ENCODE data around the gene VGLL4. TPM values are rescaled to one million over a fixed set of nuclear protein-coding genes. Genes with fewer than 3 reads are reported as not detected.

Gene VGLL4
- total and polyA plus RNA-seq, 2 of the 4 experiments (the other 2 are of a cell fraction) = 26.2 to 35.4 TPM

DNA sequence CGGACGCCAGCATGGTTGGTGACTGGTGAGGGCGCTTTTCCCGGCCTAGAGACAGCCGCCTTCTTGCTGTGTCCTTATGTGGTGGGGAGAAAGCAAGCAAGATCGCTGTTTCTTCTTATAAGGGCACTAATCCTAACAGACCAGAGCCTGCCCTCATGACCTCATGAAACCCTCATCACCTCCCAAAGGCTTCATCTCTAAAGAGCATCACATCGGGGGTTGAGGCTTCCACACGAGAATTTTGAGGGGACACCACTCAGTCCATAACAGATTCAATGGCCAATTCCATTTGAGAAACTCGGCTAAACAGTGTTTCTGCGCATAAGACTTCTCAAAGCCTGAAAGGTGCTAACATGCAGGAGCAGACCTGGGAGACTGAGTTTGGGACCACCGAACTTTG lies 54.0 kb downstream of the VGLL4 start:
- ChIA-PET CTCF (interaction anchor here (0.6 kb wide), 2 partner anchors 184 to 210 kb away, joined by 3 read pairs; no protein-coding TSS in a partner anchor), POLR2A (ENCODE audit: unreplicated experiment) (no interaction called here)
- Histone ChIP-seq H2AFZ (replicated peaks; ENCODE audit: low read length, poor library complexity) (no peak overlapping the region), H3K4me1 (ENCODE audit: control insufficient read depth, insufficient read depth, low read length) (peaks cover 51% of the 10 kb centered on the region), H4K20me1 (ENCODE audit: insufficient read depth, low read length) (peaks cover 48% of the 10 kb centered on the region), H2BK20ac (ENCODE audit: low read depth, low read length) (no peak overlapping the region), H3K23ac (ENCODE audit: low read depth, low read length) (peak overlapping the region; percentile 66; the same call in 1 of the 2 replicates), H3K4me2 (ENCODE audit: low read depth, low read length) (no peak overlapping the region), H3K4ac (ENCODE audit: low read depth, low read length) (peak overlapping the region; percentile 93; the same call in 1 of the 2 replicates), H2BK5ac (ENCODE audit: low read depth, low read length, poor library complexity, severe bottlenecking) (peak overlapping the region; percentile 94), H4K91ac (ENCODE audit: insufficient read depth, low read depth, low read length) (peak overlapping the region; percentile 57), H3K18ac (ENCODE audit: low read depth, low read length) (peak overlapping the region; percentile 5; the same call in 1 of the 2 replicates), H4K5ac (ENCODE audit: low read depth, low read length) (peak overlapping the region; percentile 3), H3K9me1 (ENCODE audit: insufficient read depth, low read length) (peaks cover 59% of the 10 kb centered on the region), H2BK15ac (ENCODE audit: low read depth, low read length) (peak overlapping the region; percentile 38; the same call in 1 of the 3 replicates), H3K14ac (replicated peaks; ENCODE audit: low read depth, low read length) (peak overlapping the region; percentile 91), H3K4me3 (ENCODE audit: insufficient read depth, low read depth, low read length) (no peak overlapping the region), H3K27me3 (ENCODE audit: control insufficient read depth, insufficient read depth, low read length) (no peaks in the 10 kb centered on the region), H3K36me3 (ENCODE audit: control insufficient read depth, insufficient read depth, low read length) (peaks cover 19% of the 10 kb centered on the region), H3K79me1 (ENCODE audit: low read depth in 1 of 2, low read length in 2 of 2) (peaks cover 25 to 96% of the 10 kb centered on the region in 2 experiments), H2AK5ac (ENCODE audit: low read depth, low read length) (peak overlapping the region; percentile 67; the same call in 1 of the 2 replicates), H3K56ac (ENCODE audit: extremely low read depth, insufficient read depth, low read length) (no peak overlapping the region), H3K9ac (ENCODE audit: low read depth, low read length) (no peak overlapping the region), H2BK120ac (ENCODE audit: low read depth, low read length) (no peak overlapping the region), H4K8ac (ENCODE audit: low read depth in 2 of 2, low read length in 2 of 2) (no peak overlapping the region), H3K27ac (ENCODE audit: insufficient read depth, low read length) (peak overlapping the region; percentile 7; the same call in 1 of the 2 replicates), H3K9me3 (ENCODE audit: control insufficient read depth, insufficient read depth, low read length) (no peaks in the 10 kb centered on the region), H2AK9ac (replicated peaks; ENCODE audit: low read depth, low read length, poor library complexity) (no peak overlapping the region)
- intact Hi-C loops (cut with micrococcal nuclease) (no loop called here), dilution Hi-C loops (cut with HindIII; ENCODE audit: low sequenced_read_pairs, unreplicated experiment) (no loop called here), in situ Hi-C loops (cut with MboI; ENCODE audit: low sequenced_read_pairs) (no loop called here)
- no peak for ATAC-seq (ENCODE audit: low read depth)
- no TSS peak for BruUV-seq (replicated peaks)
- 92% methylated on average over 2 of the region's 11 CpGs; no CpG with 5 or more reads in 1 of the 2 experiments for WGBS, 2 experiments (ENCODE audit: extremely low coverage in 2 of 2, insufficient read length in 1 of 2)
- DNase-seq = no peak
- TF ChIP-seq BHLHE40 (IDR thresholded peaks at IDR 0.05; ENCODE audit: low read depth, low read length) = no peak
- no peak for TF ChIP-seq RAD21 (IDR thresholded peaks at IDR 0.05; ENCODE audit: low read length)
- no peak for TF ChIP-seq SMC3 (IDR thresholded peaks at IDR 0.05; ENCODE audit: low read depth, low read length)
- no peak for TF ChIP-seq RCOR1 (IDR thresholded peaks at IDR 0.05; ENCODE audit: insufficient replicate concordance, low read length)
- no peak for TF ChIP-seq POLR2A (IDR thresholded peaks at IDR 0.05; ENCODE audit: low read depth, low read length)
- TF ChIP-seq, protein P1, sequence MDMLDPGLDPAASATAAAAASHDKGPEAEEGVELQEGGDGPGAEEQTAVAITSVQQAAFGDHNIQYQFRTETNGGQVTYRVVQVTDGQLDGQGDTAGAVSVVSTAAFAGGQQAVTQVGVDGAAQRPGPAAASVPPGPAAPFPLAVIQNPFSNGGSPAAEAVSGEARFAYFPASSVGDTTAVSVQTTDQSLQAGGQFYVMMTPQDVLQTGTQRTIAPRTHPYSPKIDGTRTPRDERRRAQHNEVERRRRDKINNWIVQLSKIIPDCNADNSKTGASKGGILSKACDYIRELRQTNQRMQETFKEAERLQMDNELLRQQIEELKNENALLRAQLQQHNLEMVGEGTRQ (IDR thresholded peaks at IDR 0.05; ENCODE audit: low read depth, low read length) = no peak
- TF ChIP-seq MXI1 (IDR thresholded peaks at IDR 0.05; ENCODE audit: borderline replicate concordance, low read depth, low read length) = no peak

Data from IMR-90 (cell line).